WTC11 (cell line): ENCODE measurements around the gene PLD1. TPM values are rescaled to one million over a fixed set of nuclear protein-coding genes. Genes with fewer than 3 reads are reported as not detected.

Experiments
- ATAC-seq: fragments of 200-7000 bp; cut with Tn5 transposase; 2 replicates; pipeline ENCODE4 v1.10.0; 2021; ENCODE audit warnings: mild to moderate bottlenecking, moderate library complexity
- CTCF ChIA-PET: fragments of 300-600 bp; sonication (Branson Sonifier 250); formaldehyde crosslinking; loops from one replicate; lab custom pipeline; 2021; ENCODE audit warnings: antibody characterized with exemption; lab: Charles Lee
- POLR2A ChIA-PET: fragments of 350-600 bp; sonication (Branson Sonifier 250); formaldehyde crosslinking; loops from one replicate; lab custom pipeline; 2021; ENCODE audit warnings: antibody characterized with exemption; lab: Charles Lee
- DNase-seq: peaks from one replicate; pipeline ENCODE4 v3.0.0; 2021; ENCODE audit warnings: low spot score
- H3K27ac Mint-ChIP-seq: 2 replicates; pipeline ENCODE4 v1.8.0; 2021; ENCODE audit warnings: mixed read lengths
- H3K27me3 Mint-ChIP-seq: 2 replicates; pipeline ENCODE4 v1.8.0; 2021; ENCODE audit warnings: low read depth, mild to moderate bottlenecking, moderate library complexity, mixed read lengths
- H3K36me3 Mint-ChIP-seq: 2 replicates; pipeline ENCODE4 v1.8.0; 2021; ENCODE audit warnings: mixed read lengths
- H3K4me1 Mint-ChIP-seq: 2 replicates; pipeline ENCODE4 v1.8.0; 2022; ENCODE audit warnings: mixed read lengths
- H3K4me3 Mint-ChIP-seq: 2 replicates; pipeline ENCODE4 v1.8.0; 2021; ENCODE audit warnings: mild to moderate bottlenecking, moderate library complexity, mixed read lengths
- H3K9me3 Mint-ChIP-seq: 2 replicates; pipeline ENCODE4 v1.8.0; 2021; ENCODE audit warnings: mixed read lengths
- AFF4 ChIP-seq: sonication (generic); formaldehyde crosslinking; IDR thresholded peaks from 2 replicates; pipeline ENCODE4 v1.8.1; 2023; ENCODE audit warnings: mild to moderate bottlenecking, missing genetic modification reagents, borderline replicate concordance
- CREB1 ChIP-seq: sonication (generic); formaldehyde crosslinking; IDR thresholded peaks from 2 replicates; pipeline ENCODE4 v1.8.0; 2023; ENCODE audit warnings: mild to moderate bottlenecking, missing genetic modification reagents
- EMX1 ChIP-seq: fragments of 250-450 bp; sonication (Bioruptor Pico); IDR thresholded peaks from 2 replicates; pipeline ENCODE4 v1.8.0; 2021; ENCODE audit warnings: mild to moderate bottlenecking
- HMGXB4 ChIP-seq: sonication (generic); formaldehyde crosslinking; IDR thresholded peaks from 2 replicates; pipeline ENCODE4 v1.8.1; 2023; ENCODE audit warnings: mild to moderate bottlenecking, moderate library complexity, missing genetic modification reagents
- IRF2 ChIP-seq: sonication (generic); formaldehyde crosslinking; IDR thresholded peaks from 2 replicates; pipeline ENCODE4 v1.8.0; 2022; ENCODE audit warnings: low read depth, missing genetic modification reagents, borderline replicate concordance
- JUN ChIP-seq: sonication (generic); formaldehyde crosslinking; IDR thresholded peaks from 2 replicates; pipeline ENCODE4 v1.8.0; 2023; ENCODE audit warnings: mild to moderate bottlenecking, missing genetic modification reagents
- MLX ChIP-seq: sonication (generic); formaldehyde crosslinking; IDR thresholded peaks from 2 replicates; pipeline ENCODE4 v1.8.1; 2023; ENCODE audit warnings: mild to moderate bottlenecking, missing genetic modification reagents, moderate library complexity
- NFE2L1 ChIP-seq: sonication (generic); formaldehyde crosslinking; IDR thresholded peaks from 2 replicates; pipeline ENCODE4 v1.8.1; 2023; ENCODE audit warnings: missing genetic modification reagents
- NR2C2 ChIP-seq: sonication (generic); formaldehyde crosslinking; IDR thresholded peaks from 2 replicates; pipeline ENCODE4 v1.8.0; 2022; ENCODE audit warnings: mild to moderate bottlenecking, missing genetic modification reagents
- RELA ChIP-seq: sonication (generic); formaldehyde crosslinking; IDR thresholded peaks from 2 replicates; pipeline ENCODE4 v1.8.1; 2022; ENCODE audit warnings: missing genetic modification reagents, mild to moderate bottlenecking, borderline replicate concordance
- SOX15 ChIP-seq: fragments of 250-450 bp; sonication (Bioruptor Pico); IDR thresholded peaks from 2 replicates; pipeline ENCODE4 v1.9.0; 2021; ENCODE audit warnings: mild to moderate bottlenecking
- STAT6 ChIP-seq: sonication (generic); formaldehyde crosslinking; conservative IDR thresholded peaks from 2 replicates; pipeline ENCODE4 v1.8.1; 2023; ENCODE audit warnings: mild to moderate bottlenecking, low read depth, missing genetic modification reagents, moderate library complexity
- TCF7 ChIP-seq: sonication (generic); formaldehyde crosslinking; IDR thresholded peaks from 2 replicates; pipeline ENCODE4 v1.8.0; 2022; ENCODE audit warnings: mild to moderate bottlenecking, low read depth, missing genetic modification reagents, moderate library complexity
- TEAD1 ChIP-seq: sonication (generic); formaldehyde crosslinking; IDR thresholded peaks from 2 replicates; pipeline ENCODE4 v1.8.0; 2022; ENCODE audit warnings: mild to moderate bottlenecking, missing genetic modification reagents
- ZNF138 ChIP-seq: sonication (generic); formaldehyde crosslinking; conservative IDR thresholded peaks from 2 replicates; pipeline ENCODE4 v1.8.1; 2022; ENCODE audit warnings: mild to moderate bottlenecking, moderate library complexity, missing genetic modification reagents
- ZNF219 ChIP-seq: sonication (generic); formaldehyde crosslinking; IDR thresholded peaks from 2 replicates; pipeline ENCODE4 v1.8.0; 2023; ENCODE audit warnings: missing genetic modification reagents, mild to moderate bottlenecking, borderline replicate concordance
- ZNF281 ChIP-seq: sonication (generic); formaldehyde crosslinking; IDR thresholded peaks from 2 replicates; pipeline ENCODE4 v1.8.0; 2023; ENCODE audit warnings: mild to moderate bottlenecking, missing genetic modification reagents
- ZNF512 ChIP-seq: sonication (generic); formaldehyde crosslinking; IDR thresholded peaks from 2 replicates; pipeline ENCODE4 v1.8.1; 2022; ENCODE audit warnings: missing genetic modification reagents, borderline replicate concordance
- total RNA-seq: library from RNA; stranded (reverse); gene quantifications from 3 replicates; pipeline ENCODE4 v1.2.3, GENCODE V29; 2021

The PLD1 gene
- total RNA-seq, 1 experiment from 2014 or later = 4.0 TPM

- H3K4me1 Mint-ChIP-seq = peaks cover 1% of the 10 kb centered on the region; the same call in 1 of the 2 replicates
- no peak overlapping the region for H3K27ac Mint-ChIP-seq
- no peak overlapping the region for H3K4me3 Mint-ChIP-seq
- no peaks in the 10 kb centered on the region for H3K36me3 Mint-ChIP-seq
- ChIA-PET POLR2A (no interaction called here), CTCF (no interaction called here)
- no peaks in the 10 kb centered on the region for H3K27me3 Mint-ChIP-seq
- TF ChIP-seq MLX = no peak
- TF ChIP-seq SOX15 = no peak
- TF ChIP-seq STAT6 (CRISPR knock-in tag) = no peak
- no peak for ATAC-seq
- no peaks in the 10 kb centered on the region for H3K9me3 Mint-ChIP-seq
- DNase-seq = no peak
These were observed 127.5 kb downstream of the PLD1 start for GRCh38 chr3:171682743-171683142.

- H3K9me3 Mint-ChIP-seq = no peaks in the 10 kb centered on the region
- H3K36me3 Mint-ChIP-seq = no peaks in the 10 kb centered on the region
- no peaks in the 10 kb centered on the region for H3K27me3 Mint-ChIP-seq
- CTCF ChIA-PET = interaction anchor here (1.1 to 1.5 kb wide), 2 partner anchors 160 to 781 kb away, joined by 3 read pairs; no protein-coding TSS in a partner anchor
- DNase-seq = no peak
- POLR2A ChIA-PET = no interaction called here
- peaks cover 4% of the 10 kb centered on the region; the same call in 1 of the 2 replicates for H3K4me1 Mint-ChIP-seq
- H3K4me3 Mint-ChIP-seq = no peak overlapping the region
- H3K27ac Mint-ChIP-seq = no peak overlapping the region
- no peak for ATAC-seq
- TF ChIP-seq AFF4 (CRISPR knock-in tag) (no peak), RELA (CRISPR knock-in tag) (no peak), ZNF219 (CRISPR knock-in tag) (no peak), NFE2L1 (CRISPR knock-in tag) (no peak), HMGXB4 (CRISPR knock-in tag) (no peak), EMX1 (CRISPR knock-in tag) (no peak), TCF7 (no peak), ZNF512 (CRISPR knock-in tag) (no peak), ZNF281 (CRISPR knock-in tag) (no peak), ZNF138 (CRISPR knock-in tag) (no peak), TEAD1 (no peak), CREB1 (CRISPR knock-in tag) (no peak), NR2C2 (CRISPR knock-in tag) (no peak), IRF2 (no peak), JUN (CRISPR knock-in tag) (no peak)
These were observed 129.4 kb downstream of the PLD1 start for GRCh38 chr3:171680726-171681411.
